SH-SY5Y (cell line): ENCODE measurements around the gene RBM15.
A peak's percentile ranks its signal among the peaks of the same experiment; 100 is the strongest.

Experiments used
- GATA2 ChIP-seq: IDR thresholded peaks from 2 replicates; pipeline ENCODE4 v1.6.1; 2011; ENCODE audit warnings: mild to moderate bottlenecking, low read depth, low read length
- GATA3 ChIP-seq: IDR thresholded peaks from 2 replicates; pipeline ENCODE4 v1.6.1; 2011; ENCODE audit warnings: low read depth, mild to moderate bottlenecking, low read length, moderate library complexity

The RBM15 gene

DNA sequence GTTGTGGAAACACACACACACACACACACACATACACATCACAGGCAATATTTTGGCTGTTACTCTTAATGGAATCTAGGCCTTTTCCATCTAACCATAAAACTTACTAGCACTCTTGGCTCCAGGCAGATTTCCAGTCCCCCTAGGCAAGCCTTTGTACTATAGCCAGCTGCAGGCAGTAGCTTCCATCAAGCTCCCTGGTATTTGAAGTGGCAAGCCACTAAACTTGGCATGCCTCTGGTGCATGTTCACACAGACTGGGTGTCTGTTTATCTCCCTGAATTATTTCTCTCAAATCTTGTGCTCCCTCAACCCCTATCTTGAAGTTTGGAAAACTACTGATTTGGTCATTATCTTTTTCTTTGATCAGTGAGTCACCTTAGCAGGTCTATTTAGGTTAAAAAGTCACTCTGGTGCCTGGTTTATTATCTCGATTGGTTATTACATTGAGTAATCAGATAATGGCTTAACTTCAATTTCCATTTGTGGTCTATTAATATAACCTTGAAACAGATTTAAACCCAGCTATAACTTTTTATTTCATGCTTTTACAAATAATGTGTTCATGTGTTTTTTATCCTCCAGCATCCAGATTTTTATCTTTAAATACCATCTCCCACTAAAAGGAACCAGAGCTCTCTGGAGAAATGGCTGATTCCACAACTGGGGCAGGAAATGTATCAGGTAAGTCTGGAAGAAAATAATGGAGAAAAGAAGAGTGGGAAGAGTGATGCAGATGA, 2.7 kb upstream of the RBM15 start:
- TF ChIP-seq GATA2 = peak; percentile 47; the same call in 1 of the 2 replicates
- peak; percentile 79 for TF ChIP-seq GATA3

GRCh38 chr1:110337704-110338308, 1.4 kb upstream of the RBM15 start:
- no peak for TF ChIP-seq GATA3
- TF ChIP-seq GATA2 = no peak

GRCh38 chr1:110338309-110338885, 780 bp upstream of the RBM15 start:
- TF ChIP-seq GATA3 (no peak), GATA2 (no peak)

DNA sequence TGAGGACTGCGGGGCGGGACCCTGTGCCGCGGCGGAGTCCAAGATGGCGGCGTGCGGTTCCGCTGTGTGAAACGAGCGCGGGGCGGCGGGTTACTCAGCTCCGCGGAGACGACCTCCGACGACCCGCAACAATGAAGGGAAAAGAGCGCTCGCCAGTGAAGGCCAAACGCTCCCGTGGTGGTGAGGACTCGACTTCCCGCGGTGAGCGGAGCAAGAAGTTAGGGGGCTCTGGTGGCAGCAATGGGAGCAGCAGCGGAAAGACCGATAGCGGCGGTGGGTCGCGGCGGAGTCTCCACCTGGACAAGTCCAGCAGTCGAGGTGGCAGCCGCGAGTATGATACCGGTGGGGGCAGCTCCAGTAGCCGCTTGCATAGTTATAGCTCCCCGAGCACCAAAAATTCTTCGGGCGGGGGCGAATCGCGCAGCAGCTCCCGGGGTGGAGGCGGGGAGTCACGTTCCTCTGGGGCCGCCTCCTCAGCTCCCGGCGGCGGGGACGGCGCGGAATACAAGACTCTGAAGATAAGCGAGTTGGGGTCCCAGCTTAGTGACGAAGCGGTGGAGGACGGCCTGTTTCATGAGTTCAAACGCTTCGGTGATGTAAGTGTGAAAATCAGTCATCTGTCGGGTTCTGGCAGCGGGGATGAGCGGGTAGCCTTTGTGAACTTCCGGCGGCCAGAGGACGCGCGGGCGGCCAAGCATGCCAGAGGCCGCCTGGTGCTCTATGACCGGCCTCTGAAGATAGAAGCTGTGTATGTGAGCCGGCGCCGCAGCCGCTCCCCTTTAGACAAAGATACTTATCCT, 430 bp downstream of the RBM15 start:
- TF ChIP-seq GATA3 (no peak), GATA2 (no peak)

GRCh38 chr1:110340207-110340468, 961 bp downstream of the RBM15 start:
- TF ChIP-seq GATA2 (no peak), GATA3 (no peak)

- TF ChIP-seq GATA3 = no peak
- no peak for TF ChIP-seq GATA2
These were observed 2.1 kb downstream of the RBM15 start for GRCh38 chr1:110341146-110341871.

DNA sequence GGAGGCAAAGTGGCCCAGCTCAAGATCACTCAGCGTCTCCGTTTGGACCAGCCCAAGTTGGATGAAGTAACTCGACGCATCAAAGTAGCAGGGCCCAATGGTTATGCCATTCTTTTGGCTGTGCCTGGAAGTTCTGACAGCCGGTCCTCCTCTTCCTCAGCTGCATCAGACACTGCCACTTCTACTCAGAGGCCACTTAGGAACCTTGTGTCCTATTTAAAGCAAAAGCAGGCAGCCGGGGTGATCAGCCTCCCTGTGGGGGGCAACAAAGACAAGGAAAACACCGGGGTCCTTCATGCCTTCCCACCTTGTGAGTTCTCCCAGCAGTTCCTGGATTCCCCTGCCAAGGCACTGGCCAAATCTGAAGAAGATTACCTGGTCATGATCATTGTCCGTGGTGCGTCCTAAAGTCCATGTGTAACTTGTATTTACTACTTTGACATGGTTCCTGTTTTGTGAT, 2.7 kb downstream of the RBM15 start:
- TF ChIP-seq GATA3 = no peak
- TF ChIP-seq GATA2 = no peak

DNA sequence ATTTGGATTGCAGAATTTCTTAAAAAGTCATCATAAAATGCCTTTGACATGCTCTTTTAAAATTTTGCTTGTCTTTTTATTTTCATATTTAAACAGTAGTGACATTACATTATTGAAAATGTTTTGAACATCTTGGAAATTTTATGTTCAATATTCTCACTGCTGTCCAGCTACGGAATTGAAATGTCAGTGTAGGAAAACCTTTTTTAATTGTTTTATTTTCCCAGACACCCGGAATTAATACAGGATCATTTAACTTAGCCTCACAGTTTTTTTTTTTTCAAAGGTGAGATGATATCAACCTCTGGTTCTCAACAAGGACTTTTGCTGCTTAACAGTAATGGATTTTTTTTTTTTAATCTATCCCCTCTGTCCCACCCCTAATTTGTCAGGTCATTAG, 4.1 kb downstream of the RBM15 start:
- TF ChIP-seq GATA2 (no peak), GATA3 (no peak)

GRCh38 chr1:110344152-110344551, 5.0 kb downstream of the RBM15 start:
- no peak for TF ChIP-seq GATA2
- no peak for TF ChIP-seq GATA3

DNA sequence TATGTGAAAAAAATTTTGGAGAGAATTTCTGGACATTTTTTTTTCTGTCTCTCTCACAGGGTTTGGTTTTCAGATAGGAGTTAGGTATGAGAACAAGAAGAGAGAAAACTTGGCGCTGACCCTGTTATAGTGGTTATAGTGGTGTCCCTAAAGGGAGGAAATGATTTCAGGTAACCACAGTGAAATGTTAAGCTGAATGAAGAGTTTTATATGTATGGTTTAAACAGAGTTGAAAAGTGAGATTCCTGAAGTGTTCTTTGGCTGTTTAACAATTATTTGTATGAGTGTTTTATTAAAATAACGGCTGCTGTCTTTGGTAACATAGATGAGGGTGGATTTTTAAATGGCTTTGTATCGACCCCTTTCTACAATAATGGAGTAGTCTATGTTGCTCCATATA, 6.3 kb downstream of the RBM15 start:
- TF ChIP-seq GATA3 = no peak
- TF ChIP-seq GATA2 = no peak

GRCh38 chr1:110346690-110347089, 7.5 kb downstream of the RBM15 start:
- TF ChIP-seq GATA2 (no peak), GATA3 (no peak)

- TF ChIP-seq GATA2 = no peak
- no peak for TF ChIP-seq GATA3
These were observed 8.2 kb downstream of the RBM15 start for GRCh38 chr1:110347182-110347893.

GRCh38 chr1:110348050-110348449, 8.9 kb downstream of the RBM15 start:
- TF ChIP-seq GATA2 (no peak), GATA3 (no peak)

DNA sequence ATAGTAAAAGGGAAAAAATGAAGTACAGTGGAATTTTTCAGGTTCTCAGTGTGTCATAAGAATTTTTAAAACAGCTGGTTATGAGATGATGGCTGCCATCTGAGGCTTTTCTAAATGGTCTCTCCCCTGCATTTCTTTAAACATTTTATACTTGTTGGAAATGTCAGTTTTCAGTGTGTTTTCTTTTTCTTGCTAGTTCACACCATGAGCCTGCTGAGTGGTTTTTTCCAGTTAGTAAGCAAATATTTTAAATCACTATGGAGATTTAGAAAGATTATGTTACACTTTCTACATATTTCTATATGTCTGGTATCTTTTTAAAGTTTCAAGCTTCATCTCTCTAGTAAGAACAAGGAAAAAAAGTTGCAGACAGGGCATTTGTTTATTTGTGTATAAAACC, 9.6 kb downstream of the RBM15 start:
- TF ChIP-seq GATA2 = no peak
- TF ChIP-seq GATA3 = no peak
